Endometrium (tissue), 2 donors: ENCODE results near the gene TAC3.
"Not testable (repeated sequence)": the region's sequence is repeated elsewhere in the genome, so short reads cannot be mapped to it uniquely, and the experiment has no call there.

ENCODE experiments used
- FAIRE-seq: peaks from 2 replicates; lab custom pipeline; 2012; peaks lifted over from hg19 to GRCh38; lab: Jason Lieb, UNC
- donor health status: control.
- donor health status: control.

Gene TAC3

DNA sequence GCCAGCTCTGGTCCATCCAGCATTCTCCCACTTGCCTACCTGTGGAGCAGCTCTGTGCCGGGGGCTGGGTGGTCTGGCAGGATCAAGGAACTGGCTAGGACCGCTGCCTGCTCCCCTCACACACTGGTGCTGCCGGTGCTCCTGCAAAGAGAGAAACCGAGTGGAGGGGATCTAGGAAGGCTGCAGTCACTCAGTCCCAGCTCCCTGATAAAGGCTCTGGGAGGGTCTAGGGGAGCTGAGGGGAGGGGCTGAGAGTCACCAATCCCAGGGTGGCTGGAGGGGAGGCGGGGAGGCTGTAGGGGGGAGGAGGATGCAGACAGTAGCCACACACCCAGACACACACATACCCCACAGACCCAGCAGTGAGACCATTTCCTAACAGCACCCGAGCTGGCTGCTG lies at the start of gene TAC3:
TAC3 (minus strand) TSS at position 182 of the 400 bp plus-strand sequence. CDS start 732 bp downstream, outside the sequence.
- no peak for FAIRE-seq

DNA sequence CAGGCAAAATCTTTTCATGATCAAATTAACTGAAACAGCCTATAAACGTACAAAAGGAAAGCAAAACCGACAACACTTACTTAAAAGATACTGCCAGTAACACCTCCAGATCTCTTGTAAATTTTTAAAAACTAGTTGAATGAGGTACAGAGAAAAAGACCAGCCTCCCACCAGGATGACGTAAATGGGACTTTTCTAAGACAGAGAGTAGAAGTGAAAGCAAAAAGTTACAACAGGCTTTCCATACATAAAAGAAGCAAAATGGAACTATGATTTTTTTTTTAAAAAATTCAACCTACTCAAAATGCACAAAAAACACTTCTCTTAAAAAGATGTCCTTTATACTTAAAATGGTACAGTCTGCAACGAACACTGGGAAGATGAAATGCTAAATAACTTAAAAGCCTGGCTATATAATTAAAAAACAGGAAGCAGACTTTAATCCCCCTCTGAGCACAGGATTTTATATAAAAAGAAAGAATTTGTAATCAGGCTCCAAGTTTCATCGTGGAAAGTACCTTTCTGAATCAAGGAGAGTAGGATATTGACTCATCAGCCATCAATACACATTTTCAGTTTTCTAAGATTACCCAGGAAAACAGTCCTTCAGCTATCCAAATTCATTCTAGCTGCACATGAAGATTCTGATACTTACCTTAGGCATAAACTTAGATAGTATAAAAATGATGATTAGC lies 47.8 kb upstream of the TAC3 start:
- FAIRE-seq, result no peak

- FAIRE-seq, result no peak
Measured at GRCh38 chr12:57058454-57058853, 42.1 kb upstream of the TAC3 start.

DNA sequence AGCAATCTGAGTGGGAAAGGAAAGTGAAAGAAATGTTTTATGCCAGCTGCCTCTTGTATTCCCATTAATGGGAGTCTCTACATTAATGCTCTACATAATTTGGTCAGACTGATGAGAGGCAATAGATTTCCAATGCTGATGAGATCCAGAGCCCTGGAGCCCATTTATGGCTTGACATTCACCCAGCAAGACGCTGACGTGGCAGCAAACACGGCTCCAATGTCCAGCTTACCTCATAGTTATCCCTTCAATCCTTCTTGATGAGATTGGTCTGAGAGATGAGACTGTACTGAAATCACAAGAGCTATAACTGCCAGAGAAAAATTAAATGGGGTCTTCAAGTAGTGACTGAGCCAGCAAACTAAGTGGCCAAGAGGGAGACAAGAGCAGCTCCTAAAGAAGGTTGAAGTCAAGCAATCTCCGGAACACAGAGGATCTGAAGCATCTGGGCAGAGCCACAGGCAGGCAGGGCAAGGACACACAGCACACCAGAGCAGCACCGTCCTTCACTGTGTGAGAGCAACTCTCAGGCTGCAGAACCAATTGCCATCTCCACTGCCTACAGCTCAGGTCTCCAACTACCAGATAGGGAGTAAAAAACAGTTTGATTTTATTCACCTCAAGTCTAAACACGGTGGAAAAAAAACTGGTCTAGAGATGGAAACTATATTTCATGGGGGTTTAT lies 40.9 kb upstream of the TAC3 start:
- FAIRE-seq, result no peak

DNA sequence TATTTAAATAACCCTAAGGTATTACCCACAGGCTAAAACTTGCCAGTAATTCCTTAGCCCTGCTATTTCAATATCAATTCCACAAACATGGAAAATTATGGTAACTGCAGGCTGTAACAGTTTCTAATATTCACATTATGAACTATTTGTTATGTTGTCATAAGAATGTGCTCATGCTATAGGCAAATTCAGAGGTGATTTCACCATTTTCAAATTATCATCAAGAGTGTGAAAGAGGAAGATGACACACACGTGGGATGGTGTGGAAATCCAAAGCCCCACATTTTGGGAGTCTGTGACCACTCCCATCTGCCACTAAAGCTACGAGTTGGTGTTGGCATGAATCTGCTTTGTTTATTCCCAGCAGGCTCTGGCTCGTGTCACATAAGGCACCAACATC lies 39.5 kb upstream of the TAC3 start:
- no peak for FAIRE-seq

- not testable (repeated sequence) for FAIRE-seq
Measured at GRCh38 chr12:57053901-57054300, 37.6 kb upstream of the TAC3 start.

DNA sequence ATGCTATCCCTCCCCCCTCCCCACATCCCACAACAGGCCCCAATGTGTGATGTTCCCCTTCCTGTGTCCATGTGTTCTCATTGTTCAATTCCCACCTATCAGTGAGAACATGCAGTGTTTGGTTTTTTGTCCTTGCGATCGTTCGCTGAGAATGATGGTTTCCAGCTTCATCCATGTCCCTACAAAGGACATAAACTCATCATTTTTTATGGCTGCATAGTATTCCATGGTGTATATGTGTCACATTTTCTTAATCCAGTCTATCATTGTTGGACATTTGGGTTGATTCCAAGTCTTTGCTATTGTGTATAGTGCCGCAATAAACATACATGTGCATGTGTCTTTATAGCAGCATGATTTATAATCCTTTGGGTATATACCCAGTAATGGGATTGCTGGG lies 36.8 kb upstream of the TAC3 start:
- FAIRE-seq, result not testable (repeated sequence)

DNA sequence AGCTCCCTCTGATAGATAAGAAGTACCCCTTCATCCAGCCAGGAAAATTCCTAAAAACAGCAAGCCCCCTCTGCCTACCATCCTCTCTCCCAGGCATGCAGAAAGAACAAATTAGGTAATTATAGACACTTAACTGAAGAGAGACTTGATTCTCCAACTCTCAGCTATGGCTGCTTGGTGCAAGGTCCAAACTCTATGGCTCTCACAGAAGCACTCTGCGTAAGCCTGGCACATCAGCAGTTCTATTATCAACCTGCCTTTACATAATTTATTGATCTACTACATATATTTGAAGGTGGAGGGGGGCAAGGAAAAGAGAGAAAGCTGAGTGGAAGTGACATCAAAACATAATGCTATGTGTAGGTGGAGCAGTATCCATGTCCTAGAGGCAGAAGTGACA lies 34.7 kb upstream of the TAC3 start:
- no peak for FAIRE-seq

GRCh38 chr12:57049890-57050289 lies 33.6 kb upstream of the TAC3 start, which contains the start of gene MYO1A:
MYO1A (minus strand) TSS chr12:57050129; CDS start chr12:57048323, 1,806 bp downstream.
- FAIRE-seq, result no peak

DNA sequence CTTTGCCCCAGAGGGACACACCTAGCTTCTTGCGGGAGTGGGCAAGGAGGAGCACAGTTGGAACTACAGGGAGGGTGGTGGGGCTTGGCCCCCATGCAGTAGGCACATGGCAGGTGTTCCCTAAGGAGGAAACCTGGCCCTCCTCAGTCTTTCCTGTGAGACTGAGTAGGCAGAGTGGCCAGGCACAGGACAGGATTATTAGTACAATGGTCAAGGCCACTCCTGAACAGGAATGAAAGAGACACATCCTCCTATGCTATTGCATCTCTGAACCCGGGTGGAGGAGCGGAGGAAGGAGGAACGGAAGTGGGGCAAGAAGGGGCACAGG lies 32.8 kb upstream of the TAC3 start:
- no peak for FAIRE-seq

DNA sequence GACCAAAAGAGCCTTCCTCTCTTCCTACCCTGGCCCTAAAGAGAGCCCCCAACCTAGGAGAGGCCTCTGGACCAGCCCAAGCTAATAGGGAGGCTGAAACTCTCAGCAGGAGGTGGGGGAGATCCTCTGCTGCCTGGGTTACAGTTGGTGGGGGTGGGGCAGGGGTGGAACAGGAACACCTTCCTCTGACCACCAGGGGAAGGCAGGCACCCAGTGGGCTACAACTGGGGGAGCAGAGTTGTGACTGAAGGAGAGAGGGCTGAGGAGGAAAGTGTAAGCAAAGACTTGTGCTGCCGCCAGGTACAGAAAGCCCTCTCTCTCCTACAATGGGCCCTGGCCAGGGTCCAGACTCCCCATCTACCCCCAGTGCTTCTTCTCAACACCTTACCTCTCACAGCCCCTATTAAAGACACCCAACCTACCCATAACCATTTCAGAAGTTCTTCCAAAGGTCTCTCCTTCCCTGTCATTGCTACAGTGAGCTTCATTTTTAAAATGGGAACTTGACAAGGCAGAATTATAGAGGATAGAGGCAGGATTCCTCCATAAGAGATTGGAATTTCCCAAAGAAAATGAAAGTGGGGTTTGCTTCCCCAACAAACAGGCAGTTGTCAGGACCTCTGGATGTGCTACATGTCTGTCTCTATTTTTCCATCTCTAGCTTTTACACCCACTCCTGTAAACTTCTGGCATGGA lies 32.2 kb upstream of the TAC3 start:
- no peak for FAIRE-seq

DNA sequence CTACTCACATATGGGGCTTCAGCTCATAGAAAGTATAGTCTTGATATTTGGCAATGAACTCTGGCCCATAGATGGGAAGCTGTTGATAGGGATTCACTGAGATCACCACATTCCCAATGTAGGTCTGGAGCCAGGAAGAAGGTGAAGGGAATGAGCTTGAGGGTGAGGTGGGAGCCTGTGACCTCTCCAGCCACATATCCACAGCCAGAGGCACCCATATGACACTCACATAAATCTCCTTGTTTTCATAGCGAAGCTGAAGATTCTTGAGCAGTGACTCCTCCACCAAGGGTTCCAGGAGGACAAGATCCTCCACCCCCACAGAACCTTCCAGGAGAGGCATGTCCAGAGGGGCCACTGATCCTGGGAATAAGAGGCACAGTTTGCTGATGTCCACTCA lies 31.7 kb upstream of the TAC3 start:
- FAIRE-seq, result no peak

DNA sequence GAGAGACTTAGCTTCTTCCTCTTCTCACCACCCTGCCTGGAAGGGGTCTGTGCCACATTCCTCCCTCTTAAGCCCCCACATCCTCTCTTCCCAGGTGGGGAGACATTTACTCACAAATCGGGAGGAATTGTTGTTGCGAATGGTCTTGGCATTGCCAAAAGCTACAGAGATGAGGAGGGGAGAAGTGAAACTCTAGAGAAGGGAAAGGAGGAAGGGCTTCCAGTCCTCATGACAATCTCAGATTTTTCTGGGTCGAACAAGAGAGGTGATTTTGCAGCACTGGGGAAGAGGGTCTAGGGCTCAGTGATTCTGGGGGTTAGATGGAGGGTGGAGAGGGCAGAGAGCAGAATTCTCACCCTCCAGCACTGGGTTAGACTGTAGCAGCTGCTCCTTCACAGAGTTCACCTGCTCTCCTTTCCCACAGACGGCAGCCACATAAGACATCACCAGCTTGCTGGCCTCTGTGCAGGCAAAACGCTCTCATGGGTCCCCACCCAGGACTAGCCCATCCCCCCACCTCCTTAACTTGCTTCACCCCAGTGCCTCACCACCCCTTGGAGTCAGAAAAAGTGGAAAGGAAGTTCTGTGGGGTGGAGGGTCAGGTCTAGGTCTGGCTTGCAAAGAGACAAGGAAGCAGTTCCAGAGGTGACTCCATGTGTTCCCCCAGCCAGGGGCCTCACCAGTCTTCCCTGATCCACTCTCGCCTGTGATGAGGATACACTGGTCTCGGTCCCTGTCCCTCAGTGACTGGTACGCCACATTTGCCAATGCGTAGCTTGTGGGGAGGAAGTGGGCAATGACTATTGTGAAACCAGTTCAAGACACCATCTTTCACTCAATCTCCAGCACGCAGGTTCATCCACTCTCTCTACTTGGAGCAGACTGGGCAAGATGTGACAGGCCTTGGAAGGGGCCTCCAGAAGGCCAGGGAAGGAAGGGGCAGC lies 30.9 kb upstream of the TAC3 start:
- FAIRE-seq, result no peak

- FAIRE-seq, result no peak
Measured at GRCh38 chr12:57046086-57046791, 29.9 kb upstream of the TAC3 start.

GRCh38 chr12:57044889-57045288 lies 28.6 kb upstream of the TAC3 start:
- no peak for FAIRE-seq

GRCh38 chr12:57044468-57044867 lies 28.1 kb upstream of the TAC3 start:
- no peak for FAIRE-seq

DNA sequence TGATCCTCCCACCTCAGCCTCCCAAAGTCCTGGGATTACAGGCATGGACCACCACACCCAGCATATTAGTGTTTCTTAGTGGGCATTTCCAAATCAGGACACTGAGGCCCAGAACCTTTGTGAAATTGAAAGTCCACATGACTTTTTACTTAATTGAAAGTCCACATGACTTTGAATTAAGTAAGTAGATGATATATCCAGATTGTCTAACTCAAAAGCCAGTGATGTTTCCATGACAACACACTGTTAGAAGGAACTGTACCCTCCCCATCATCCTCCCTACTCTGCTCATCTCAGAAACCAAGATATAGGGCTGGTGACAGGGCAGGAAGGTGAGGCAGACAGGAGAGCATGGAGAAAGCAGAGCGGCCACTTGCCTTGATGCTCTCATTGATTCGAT lies 26.4 kb upstream of the TAC3 start:
- no peak for FAIRE-seq

- no peak for FAIRE-seq
Measured at GRCh38 chr12:57040750-57041149, 24.4 kb upstream of the TAC3 start.

GRCh38 chr12:57040211-57040610 lies 23.9 kb upstream of the TAC3 start:
- FAIRE-seq, result no peak

DNA sequence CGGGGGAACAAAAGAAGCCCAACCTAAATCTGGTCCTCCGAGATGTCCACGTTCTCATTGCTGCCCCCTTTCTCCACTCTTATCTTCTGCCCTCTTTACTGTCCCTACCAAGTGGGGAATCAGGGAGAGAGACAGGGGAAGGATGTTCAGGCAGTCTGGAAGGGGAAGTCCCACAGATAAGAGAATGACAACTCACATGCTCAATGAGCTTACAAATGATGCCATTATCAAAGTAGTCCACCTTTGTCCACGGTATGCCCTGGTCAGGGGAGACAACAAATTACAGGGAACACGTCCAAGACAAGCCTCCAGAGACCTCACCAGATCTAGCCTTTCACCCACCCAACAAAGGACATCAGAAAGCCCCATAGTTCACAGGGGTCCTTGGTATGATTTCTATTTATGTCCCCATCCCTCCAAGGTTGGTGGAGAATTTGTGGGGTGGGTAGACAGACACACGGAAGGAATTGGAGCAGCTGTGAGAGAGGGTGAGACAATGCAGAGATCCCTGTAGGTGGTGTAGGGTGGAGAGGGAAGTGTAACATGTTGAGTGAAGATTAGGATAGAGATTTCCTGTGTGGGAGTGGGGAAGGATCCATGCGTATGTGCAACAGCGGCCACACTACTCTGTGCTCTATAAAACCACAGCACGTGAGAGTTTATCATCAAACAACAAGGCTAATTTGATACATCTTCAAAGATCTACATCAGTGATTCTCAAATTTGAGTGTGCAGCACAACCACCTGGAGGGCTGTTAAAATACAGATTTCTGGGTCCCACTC lies 22.9 kb upstream of the TAC3 start:
- FAIRE-seq, result no peak

GRCh38 chr12:57037264-57037663 lies 20.9 kb upstream of the TAC3 start:
- FAIRE-seq, result no peak
